IMR-90 (cell line): ENCODE measurements around the gene CCDC88B. TPM values are rescaled to one million over a fixed set of nuclear protein-coding genes. Genes with fewer than 3 reads are reported as not detected.

Experiments
- ATAC-seq: fragments of 200-7000 bp; cut with Tn5 transposase; 2 replicates; pipeline ENCODE4 v1.9.1; 2020; ENCODE audit warnings: low read depth, mild to moderate bottlenecking, moderate library complexity
- BruUV-seq: library from RNA; stranded (reverse); fragments of 400-500 nt; replicated peaks from 2 replicates; lab custom pipeline; 2021; lab: Mats Ljungman, UMichigan
- CTCF ChIA-PET: fragments of 300-600 bp; formaldehyde crosslinking; extraction: SDS; loops from one replicate; lab custom pipeline; 2021; ENCODE audit warnings: antibody characterized with exemption; lab: Yijun Ruan, JAX
- POLR2A ChIA-PET: fragments of 300-600 bp; sonication (Branson Sonifier 250); formaldehyde crosslinking; loops from one replicate; lab custom pipeline; 2022; ENCODE audit warnings: antibody characterized with exemption; ENCODE audit not compliant: unreplicated experiment; lab: Charles Lee
- DNase-seq: peaks from one replicate; pipeline ENCODE4 v3.0.0; 2013
- H2AFZ ChIP-seq: replicated peaks from 2 replicates; pipeline ENCODE3; 2013; ENCODE audit warnings: low read length, mild to moderate bottlenecking; ENCODE audit not compliant: poor library complexity
- H2AK5ac ChIP-seq: 2 replicates; pipeline ENCODE4 v1.6.1; 2013; ENCODE audit warnings: low read depth, low read length, inconsistent platforms
- H2AK9ac ChIP-seq: replicated peaks from 2 replicates; pipeline ENCODE3; 2013; ENCODE audit warnings: mild to moderate bottlenecking, low read depth, low read length, moderate library complexity; ENCODE audit not compliant: poor library complexity
- H2BK120ac ChIP-seq: 2 replicates; pipeline ENCODE4 v1.6.1; 2013; ENCODE audit warnings: low read depth, low read length, inconsistent platforms
- H2BK15ac ChIP-seq: 3 replicates; pipeline ENCODE4 v1.6.1; 2013; ENCODE audit warnings: low read depth, low read length, inconsistent platforms
- H2BK20ac ChIP-seq: 2 replicates; pipeline ENCODE4 v1.6.1; 2013; ENCODE audit warnings: low read depth, mild to moderate bottlenecking, inconsistent platforms, low read length, moderate library complexity
- H2BK5ac ChIP-seq: 2 replicates; pipeline ENCODE4 v1.6.1; 2013; ENCODE audit warnings: mild to moderate bottlenecking, low read depth, low read length, inconsistent platforms; ENCODE audit not compliant: poor library complexity, severe bottlenecking
- H3K14ac ChIP-seq: replicated peaks from 2 replicates; pipeline ENCODE4 v1.6.1; 2013; ENCODE audit warnings: low read depth, low read length, inconsistent platforms
- H3K18ac ChIP-seq: 2 replicates; pipeline ENCODE4 v1.6.1; 2013; ENCODE audit warnings: low read depth, low read length, control low read depth
- H3K23ac ChIP-seq: 2 replicates; pipeline ENCODE4 v1.6.1; 2013; ENCODE audit warnings: low read depth, low read length, inconsistent platforms
- H3K27ac ChIP-seq: 2 replicates; pipeline ENCODE4 v1.5.1; 2013; ENCODE audit warnings: mild to moderate bottlenecking, control low read depth, low read length; ENCODE audit not compliant: insufficient read depth
- H3K27me3 ChIP-seq: 2 replicates; pipeline ENCODE4 v1.6.1; 2013; ENCODE audit warnings: low read length; ENCODE audit not compliant: control insufficient read depth, insufficient read depth
- H3K36me3 ChIP-seq: 2 replicates; pipeline ENCODE4 v1.6.1; 2013; ENCODE audit warnings: low read length, mixed read lengths; ENCODE audit not compliant: control insufficient read depth, insufficient read depth
- H3K4ac ChIP-seq: 2 replicates; pipeline ENCODE4 v1.6.1; 2013; ENCODE audit warnings: low read depth, low read length, inconsistent platforms
- H3K4me1 ChIP-seq: 2 replicates; pipeline ENCODE4 v1.6.1; 2013; ENCODE audit warnings: low read length, mixed read lengths; ENCODE audit not compliant: control insufficient read depth, insufficient read depth
- H3K4me2 ChIP-seq: 2 replicates; pipeline ENCODE4 v1.6.1; 2013; ENCODE audit warnings: low read depth, mild to moderate bottlenecking, control low read depth, low read length, moderate library complexity
- H3K4me3 ChIP-seq: 2 replicates; pipeline ENCODE4 v1.5.1; 2013; ENCODE audit warnings: low read depth, mild to moderate bottlenecking, control low read depth, low read length, moderate library complexity; ENCODE audit not compliant: insufficient read depth
- H3K56ac ChIP-seq: 2 replicates; pipeline ENCODE4 v1.6.1; 2013; ENCODE audit warnings: low read length, inconsistent platforms; ENCODE audit not compliant: insufficient read depth; ENCODE audit errors: extremely low read depth
- H3K79me1 ChIP-seq, 2 experiments: 2 replicates each; pipeline ENCODE4 v1.6.1; 2013; ENCODE audit warnings: low read length in 2 of 2, inconsistent platforms in 1 of 2, low read depth in 1 of 2
- H3K9ac ChIP-seq: 2 replicates; pipeline ENCODE4 v1.6.1; 2013; ENCODE audit warnings: low read depth, low read length, control low read depth
- H3K9me1 ChIP-seq: 2 replicates; pipeline ENCODE4 v1.6.1; 2013; ENCODE audit warnings: low read length, inconsistent platforms; ENCODE audit not compliant: insufficient read depth
- H3K9me3 ChIP-seq: 2 replicates; pipeline ENCODE4 v1.6.1; 2013; ENCODE audit warnings: low read length; ENCODE audit not compliant: control insufficient read depth, insufficient read depth
- H4K20me1 ChIP-seq: 2 replicates; pipeline ENCODE4 v1.6.1; 2013; ENCODE audit warnings: low read length, inconsistent platforms; ENCODE audit not compliant: insufficient read depth
- H4K5ac ChIP-seq: 2 replicates; pipeline ENCODE4 v1.6.1; 2013; ENCODE audit warnings: mild to moderate bottlenecking, low read depth, low read length, control low read depth
- H4K8ac ChIP-seq, 2 experiments: 2 replicates each; pipeline ENCODE4 v1.6.1; 2013; ENCODE audit warnings: low read depth in 2 of 2, low read length in 2 of 2, control low read depth in 1 of 2, inconsistent platforms in 1 of 2
- H4K91ac ChIP-seq: 2 replicates; pipeline ENCODE4 v1.6.1; 2013; ENCODE audit warnings: low read depth, low read length, inconsistent platforms; ENCODE audit not compliant: insufficient read depth
- WGBS, 2 experiments: methylation state at CpG; one replicate each; pipeline versions ENCODE4 v1.1.5 to v1.1.7; 2013; ENCODE audit warnings: missing lambda C conversion rate in 2 of 2; ENCODE audit not compliant: insufficient read length in 1 of 2; ENCODE audit errors: extremely low coverage in 2 of 2; 5-methylcytosine and 5-hydroxymethylcytosine counted together
- dilution Hi-C: fragments of 300-500 bp; cut with HindIII; formaldehyde crosslinking; loops from one replicate; pipeline ENCODE4 v1.14.3; 2018; ENCODE audit warnings: low sequenced_read_pairs; ENCODE audit not compliant: unreplicated experiment
- in situ Hi-C: fragments of 300-500 bp; cut with MboI; formaldehyde crosslinking; loops from 3 replicates; pipeline ENCODE4 v1.14.3; 2019; ENCODE audit warnings: low sequenced_read_pairs, inconsistent platforms, mixed read lengths
- intact Hi-C: fragments of 100-400 bp; cut with micrococcal nuclease; formaldehyde crosslinking; loops from 2 replicates; pipeline ENCODE4 v1.10.0; 2022
- polyA plus RNA-seq, 3 experiments: library from polyadenylated mRNA; depleted of rRNA; stranded (reverse); fragments of >200 nt; gene quantifications; 2 replicates each; pipeline ENCODE4 v1.2.3, GENCODE V29; 2012; ENCODE audit warnings: low replicate concordance in 1 of 3
- total RNA-seq: library from RNA; depleted of rRNA; stranded (reverse); fragments of >200 nt; gene quantifications from 2 replicates; pipeline ENCODE4 v1.2.3, GENCODE V29; 2012
- TF ChIP-seq, protein P1 (sequence below): fragments of 150-350 bp; IDR thresholded peaks from 2 replicates; pipeline ENCODE4 v1.6.1; 2016; ENCODE audit warnings: low read depth, mild to moderate bottlenecking, low read length, moderate library complexity, borderline replicate concordance

CCDC88B gene
- total and polyA plus RNA-seq, 2 of the 4 experiments (the other 2 are of a cell fraction), result 1.3 to 2.5 TPM

DNA sequence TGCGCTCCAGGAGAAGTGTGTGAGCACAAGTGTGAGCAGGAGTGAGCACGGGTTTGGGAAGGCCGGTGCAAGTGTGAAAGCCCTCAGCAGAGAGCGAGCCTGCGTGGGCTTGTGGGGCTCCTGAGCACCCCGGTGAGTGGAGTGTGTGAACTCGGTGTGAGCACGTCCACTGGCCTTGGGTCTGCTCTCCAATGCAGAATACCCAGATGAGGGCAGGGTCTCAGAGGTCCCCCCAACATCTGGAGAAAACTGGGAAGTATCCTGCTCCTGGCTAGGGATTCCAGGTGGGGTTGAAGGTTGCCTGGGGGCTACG is 33.5 kb upstream of the CCDC88B start:
- H3K9me1 ChIP-seq, result no peaks in the 10 kb centered on the region
- peak overlapping the region; percentile 83; the same call in 1 of the 2 replicates for H2AK5ac ChIP-seq
- peak overlapping the region; percentile 80 for H3K9ac ChIP-seq
- peak overlapping the region; percentile 1; the same call in 1 of the 2 replicates for H4K5ac ChIP-seq
- peak overlapping the region; percentile 89 for H2AFZ ChIP-seq
- DNase-seq, result no peak
- peak overlapping the region; percentile 66 for H2BK5ac ChIP-seq
- peak overlapping the region; percentile 83 for H2AK9ac ChIP-seq
- ChIA-PET POLR2A (no interaction called here), CTCF (no interaction called here)
- no TSS peak for BruUV-seq
- H3K18ac ChIP-seq, result no peak overlapping the region
- peak overlapping the region; percentile 19; the same call in 1 of the 2 replicates for H3K23ac ChIP-seq
- H2BK20ac ChIP-seq, result no peak overlapping the region
- peak overlapping the region; percentile 15 to 47; a peak in 3 of 4 replicates for H4K8ac ChIP-seq
- H2BK120ac ChIP-seq, result no peak overlapping the region; the same call in 1 of the 2 replicates
- H3K4me2 ChIP-seq, result peak overlapping the region; percentile 90
- no peak for ATAC-seq
- TF ChIP-seq, protein P1, sequence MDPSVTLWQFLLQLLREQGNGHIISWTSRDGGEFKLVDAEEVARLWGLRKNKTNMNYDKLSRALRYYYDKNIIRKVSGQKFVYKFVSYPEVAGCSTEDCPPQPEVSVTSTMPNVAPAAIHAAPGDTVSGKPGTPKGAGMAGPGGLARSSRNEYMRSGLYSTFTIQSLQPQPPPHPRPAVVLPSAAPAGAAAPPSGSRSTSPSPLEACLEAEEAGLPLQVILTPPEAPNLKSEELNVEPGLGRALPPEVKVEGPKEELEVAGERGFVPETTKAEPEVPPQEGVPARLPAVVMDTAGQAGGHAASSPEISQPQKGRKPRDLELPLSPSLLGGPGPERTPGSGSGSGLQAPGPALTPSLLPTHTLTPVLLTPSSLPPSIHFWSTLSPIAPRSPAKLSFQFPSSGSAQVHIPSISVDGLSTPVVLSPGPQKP, result no peak
- H3K4ac ChIP-seq, result peak overlapping the region; percentile 54
- in situ Hi-C loops, result no loop called here
- dilution Hi-C loops, result no loop called here
- H4K20me1 ChIP-seq, result peaks cover 7% of the 10 kb centered on the region
- peak overlapping the region; percentile 88 for H3K14ac ChIP-seq
- no peaks in the 10 kb centered on the region for H3K27me3 ChIP-seq
- H3K9me3 ChIP-seq, result no peaks in the 10 kb centered on the region
- intact Hi-C loops, result loop anchor here (1.0 to 10.0 kb wide), 2 partner anchors 49 to 302 kb away; no protein-coding TSS in a partner anchor
- H3K27ac ChIP-seq, result peak overlapping the region; percentile 86; the same call in 1 of the 2 replicates
- H3K4me3 ChIP-seq, result peak overlapping the region; percentile 58
- H3K56ac ChIP-seq, result no peak overlapping the region; the same call in 1 of the 2 replicates
- no peak overlapping the region; the same call in 1 of the 2 replicates for H4K91ac ChIP-seq
- peaks cover 9% of the 10 kb centered on the region; the same call in 1 of the 2 replicates for H3K4me1 ChIP-seq
- H3K79me1 ChIP-seq, result peaks cover 19 to 30% of the 10 kb centered on the region in 2 experiments
- no peaks in the 10 kb centered on the region for H3K36me3 ChIP-seq
- 23% methylated on average over 8 of the region's 9 CpGs; no CpG with 5 or more reads in 1 of the 2 experiments for WGBS, 2 experiments
- H2BK15ac ChIP-seq, result no peak overlapping the region
